HG03520 (cell line): Measurements from ENCODE around the gene MCM3AP.

Source experiments
- ATAC-seq: cut with Tn5 transposase; IDR thresholded peaks from one replicate; pipeline ENCODE4 v1.9.1; 2021; ENCODE audit warnings: mild to moderate bottlenecking, moderate library complexity; ENCODE audit not compliant: unreplicated experiment

The MCM3AP gene

DNA sequence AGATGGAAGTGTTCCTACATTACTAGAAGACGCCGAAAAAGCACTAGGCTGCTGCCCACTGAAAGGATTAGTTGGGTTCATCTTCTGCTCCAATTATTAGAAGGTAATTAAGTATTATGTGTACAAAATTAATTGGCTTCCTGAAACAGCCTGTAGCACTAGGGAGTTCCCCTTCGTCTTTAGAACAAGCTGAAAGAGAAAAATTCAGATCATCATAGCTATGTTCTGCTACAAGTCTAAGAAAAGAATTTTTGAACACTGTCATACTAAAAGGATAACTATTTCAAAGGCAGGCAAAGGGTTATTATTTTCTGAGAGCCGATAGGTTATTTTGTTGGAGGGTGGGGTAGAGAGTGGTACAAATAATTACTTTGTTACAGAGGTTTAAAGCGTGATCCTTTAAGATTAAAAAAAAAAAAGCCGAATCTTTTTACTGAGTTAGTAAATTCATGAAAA lies at the start of gene MCM3AP:
MCM3AP (minus strand) TSS at position 406 of the 456 bp plus-strand sequence; CDS start at position 81, 325 bp downstream.
- no peak for ATAC-seq

GRCh38 chr21:46334351-46335140 lies 49.1 kb upstream of the MCM3AP start:
- ATAC-seq, result no peak

DNA sequence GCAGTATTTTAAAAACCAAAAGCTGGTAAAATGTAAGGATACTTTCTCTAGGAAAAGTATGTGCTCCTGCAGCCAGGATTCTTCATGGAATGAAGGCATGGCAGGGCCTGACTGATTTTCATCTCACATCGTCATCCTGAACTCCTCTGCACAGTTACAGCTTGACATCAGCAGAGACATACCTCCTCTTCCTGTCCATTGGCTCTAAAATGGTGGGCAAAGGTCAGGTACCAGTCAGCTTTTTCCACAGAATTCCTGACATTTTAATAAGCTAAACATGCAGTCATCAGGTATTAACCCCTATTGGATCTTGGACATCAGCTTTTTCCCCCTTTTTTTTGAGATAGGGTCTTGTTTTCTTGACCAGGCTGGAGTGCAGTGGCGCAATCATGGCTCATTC lies 44.4 kb upstream of the MCM3AP start:
- no peak for ATAC-seq

GRCh38 chr21:46328151-46328550 lies 42.7 kb upstream of the MCM3AP start:
- ATAC-seq, result no peak

- ATAC-seq, result no peak
Measured at GRCh38 chr21:46327711-46328110, 42.3 kb upstream of the MCM3AP start.

- ATAC-seq, result no peak
Measured at GRCh38 chr21:46326110-46326703, 40.8 kb upstream of the MCM3AP start.

DNA sequence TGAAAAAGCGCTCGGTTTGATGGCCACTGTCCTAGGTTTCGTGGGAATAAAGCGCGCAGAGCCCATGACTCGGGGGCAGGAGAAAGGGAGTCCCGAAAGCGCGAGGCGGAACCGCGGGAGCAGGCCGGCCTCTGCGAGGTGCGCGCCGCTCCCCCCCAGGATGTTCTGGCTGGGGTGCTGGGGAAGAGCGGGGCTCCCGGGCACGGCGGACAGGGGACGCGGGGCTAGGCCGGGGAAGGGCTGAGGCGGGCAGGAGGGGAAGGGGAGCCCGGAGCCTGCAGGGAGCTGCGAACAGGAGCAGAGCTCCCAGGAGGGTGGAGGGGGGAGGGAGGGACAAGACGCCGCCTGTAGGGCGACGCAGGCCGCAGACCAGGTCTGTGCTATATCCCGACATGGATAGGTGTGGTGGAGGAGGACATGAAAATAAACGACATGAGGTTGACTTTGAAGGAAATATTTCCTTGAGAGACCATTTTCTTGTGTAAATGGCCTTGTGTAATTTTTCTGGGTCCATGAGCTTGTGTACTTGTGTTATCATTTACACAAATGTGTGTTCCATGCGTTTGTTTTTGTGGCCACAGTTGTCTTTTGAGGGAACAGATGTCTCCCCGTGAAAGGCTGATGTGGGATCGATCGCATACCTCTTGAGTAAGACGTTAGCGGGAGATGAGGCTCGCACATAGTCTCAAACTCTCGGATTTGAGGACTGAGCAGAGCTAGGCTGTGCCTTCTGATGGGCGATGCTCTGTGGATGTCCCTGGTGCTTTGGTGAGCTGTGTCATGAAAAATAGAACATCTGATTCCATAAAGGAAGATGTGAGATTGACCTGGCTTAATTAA lies 39.9 kb upstream of the MCM3AP start:
- ATAC-seq, result no peak

GRCh38 chr21:46324390-46325072 lies 39.1 kb upstream of the MCM3AP start:
- ATAC-seq, result peak; percentile 44

- ATAC-seq, result peak; percentile 84
Measured at GRCh38 chr21:46323710-46324389, 38.4 kb upstream of the MCM3AP start, which contains the start of the genes C21orf58 and PCNT. TSS of gene C21orf58 (minus strand) at chr21:46323870. CDS start at chr21:46322738, 1,132 bp downstream. TSS of gene PCNT (plus strand) at chr21:46324156. CDS start at chr21:46324229, 73 bp downstream.

DNA sequence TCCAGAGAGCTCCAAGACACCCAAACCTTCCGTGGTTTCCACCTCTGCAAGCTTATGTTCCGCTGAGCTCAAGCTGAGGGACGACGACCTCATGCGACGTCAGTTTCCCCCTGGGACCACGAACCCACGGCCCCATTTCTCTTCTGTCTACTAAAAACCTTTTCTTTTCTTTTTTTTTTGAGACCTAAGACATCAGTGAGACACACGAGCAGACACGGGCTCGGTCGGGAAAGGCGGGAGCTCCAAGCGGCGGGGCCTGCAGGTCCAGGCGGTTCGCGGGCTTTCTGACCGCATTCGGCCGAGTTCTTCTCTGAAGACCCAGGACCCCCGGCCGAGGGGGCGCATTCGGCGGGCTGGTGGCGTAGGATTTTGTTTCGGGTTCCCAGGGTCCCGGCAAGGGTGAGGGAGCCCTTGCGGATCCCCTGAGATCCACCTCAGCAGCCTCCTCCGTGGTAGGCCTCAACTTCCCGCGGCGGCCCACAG lies 37.9 kb upstream of the MCM3AP start:
- ATAC-seq, result peak; percentile 0

DNA sequence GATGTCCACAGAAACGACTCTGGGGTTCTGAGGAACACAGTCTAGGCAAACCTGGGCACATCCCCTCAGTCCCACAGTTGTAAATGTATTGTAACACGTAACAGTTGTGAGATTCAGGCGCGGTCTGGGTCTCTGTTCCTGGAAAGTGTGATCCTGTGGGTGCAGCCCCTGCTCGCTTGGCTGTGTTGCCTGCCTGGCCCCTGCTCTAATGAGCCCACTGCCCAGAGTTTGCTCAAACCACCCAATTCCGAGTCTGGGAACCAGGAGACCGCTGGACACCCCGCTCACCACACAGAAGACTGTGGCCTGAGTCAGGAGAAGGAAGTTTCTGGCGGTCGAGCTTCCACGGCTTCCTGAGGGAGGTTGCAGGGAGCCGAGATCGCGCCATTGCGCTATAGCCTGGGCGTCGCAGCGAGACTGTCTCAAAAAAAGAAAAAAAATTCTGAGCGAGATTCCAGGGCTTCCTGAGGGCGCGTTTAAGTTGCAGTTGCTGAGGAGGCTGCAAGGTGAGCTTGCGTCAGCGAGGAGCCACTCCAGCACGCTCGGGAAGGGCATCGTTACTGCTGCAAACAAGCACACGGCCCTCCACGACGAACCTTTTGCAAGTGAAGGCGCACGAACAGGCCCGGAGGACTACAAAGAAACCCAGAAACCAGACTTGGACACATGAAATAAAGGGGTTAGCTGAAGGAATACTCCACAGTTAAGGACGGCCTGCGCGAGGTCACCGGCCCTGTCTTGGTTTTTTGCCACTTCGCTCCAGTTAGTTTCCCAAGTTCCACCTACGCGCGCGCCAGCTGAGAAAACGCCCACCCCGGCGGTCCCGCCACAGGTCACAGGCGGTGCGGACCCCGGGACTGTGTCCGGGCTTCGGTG lies 37.2 kb upstream of the MCM3AP start:
- no peak for ATAC-seq

- ATAC-seq, result no peak
Measured at GRCh38 chr21:46320331-46320801, 35.0 kb upstream of the MCM3AP start.

GRCh38 chr21:46319186-46319585 lies 33.8 kb upstream of the MCM3AP start:
- no peak for ATAC-seq

- ATAC-seq, result no peak
Measured at GRCh38 chr21:46318464-46318845, 33.0 kb upstream of the MCM3AP start.

DNA sequence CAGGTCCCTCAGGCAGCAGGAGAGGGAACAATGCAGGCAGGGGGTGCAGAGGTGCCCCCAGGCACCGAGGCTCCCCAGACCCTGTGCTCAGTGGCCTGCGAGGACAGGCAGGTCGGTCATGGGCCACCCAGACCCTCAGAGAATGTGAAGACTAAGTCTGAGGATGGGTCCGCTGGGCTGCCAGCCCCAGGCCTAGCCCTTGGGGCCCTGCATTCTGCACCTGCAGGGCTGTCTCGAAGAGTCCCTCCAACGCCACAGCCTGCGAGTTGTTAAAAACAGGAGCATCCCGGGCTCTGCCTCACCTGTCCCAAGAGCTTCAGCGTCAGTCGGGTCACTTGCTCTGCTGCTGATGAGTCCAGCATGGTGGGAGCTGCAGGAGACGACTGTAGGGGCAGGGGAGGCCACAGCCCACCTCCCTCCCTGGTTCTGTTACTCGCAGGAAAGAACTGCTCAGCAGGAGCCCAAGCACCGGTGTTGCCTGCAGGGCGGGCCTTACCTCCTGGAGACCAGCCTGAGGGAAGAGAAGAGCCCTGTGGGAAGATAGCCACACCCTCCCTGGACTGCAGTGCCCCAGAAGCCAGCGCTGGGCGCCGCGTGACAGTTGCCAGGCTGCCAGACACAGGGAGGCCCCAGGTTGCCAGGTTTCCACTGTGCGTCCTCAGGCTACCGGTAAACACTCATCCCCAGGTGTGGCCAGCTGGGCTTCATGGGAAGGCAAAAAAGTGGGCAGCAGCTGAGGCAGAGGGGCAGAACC lies 32.5 kb upstream of the MCM3AP start:
- no peak for ATAC-seq

GRCh38 chr21:46316708-46317324 lies 31.4 kb upstream of the MCM3AP start:
- ATAC-seq, result no peak

GRCh38 chr21:46314441-46315020 lies 29.1 kb upstream of the MCM3AP start:
- ATAC-seq, result no peak
